DOHH2 (cell line): ENCODE data around the gene RHOG.

Experiments used
- H3F3A ChIP-seq: fragments of 200-600 bp; sonication (generic), shearing (Covaris generic); 2 replicates; pipeline ENCODE4 v1.6.0; 2016; ENCODE audit warnings: antibody characterized with exemption, mild to moderate bottlenecking; ENCODE audit not compliant: control insufficient read depth, insufficient read depth
- H3K27ac ChIP-seq: fragments of 200-600 bp; sonication (generic); 2 replicates; pipeline ENCODE4 v1.5.1; 2014; ENCODE audit warnings: low read depth, mild to moderate bottlenecking, low read length, moderate library complexity
- H3K27me3 ChIP-seq: fragments of 200-600 bp; sonication (generic); 2 replicates; pipeline ENCODE4 v1.6.1; 2014; ENCODE audit warnings: mild to moderate bottlenecking, low read length, mixed read lengths; ENCODE audit not compliant: control insufficient read depth
- H3K36me3 ChIP-seq: fragments of 200-600 bp; sonication (generic); 2 replicates; pipeline ENCODE4 v1.6.1; 2014; ENCODE audit warnings: mild to moderate bottlenecking, low read length, moderate library complexity, mixed read lengths; ENCODE audit not compliant: control insufficient read depth
- H3K4me1 ChIP-seq: fragments of 200-600 bp; sonication (generic); 2 replicates; pipeline ENCODE4 v1.6.1; 2014; ENCODE audit warnings: mild to moderate bottlenecking, low read length, mixed read lengths; ENCODE audit not compliant: control insufficient read depth
- H3K4me2 ChIP-seq: fragments of 200-600 bp; sonication (generic); 2 replicates; pipeline ENCODE4 v1.6.0; 2014; ENCODE audit warnings: mild to moderate bottlenecking, low read length, moderate library complexity
- H3K4me3 ChIP-seq: fragments of 200-600 bp; sonication (generic); 2 replicates; pipeline ENCODE4 v1.5.1; 2014; ENCODE audit warnings: mild to moderate bottlenecking, low read length, mixed read lengths
- H3K79me2 ChIP-seq: fragments of 200-600 bp; sonication (generic); 2 replicates; pipeline ENCODE4 v1.6.1; 2014; ENCODE audit warnings: mild to moderate bottlenecking, low read length, mixed read lengths; ENCODE audit not compliant: control insufficient read depth
- H3K9me2 ChIP-seq: fragments of 200-600 bp; sonication (generic); replicated peaks from 2 replicates; pipeline ENCODE4 v1.6.1; 2014; ENCODE audit warnings: mild to moderate bottlenecking, low read length, mixed read lengths; ENCODE audit not compliant: control insufficient read depth
- H3K9me3 ChIP-seq: fragments of 200-600 bp; sonication (generic); 2 replicates; pipeline ENCODE4 v1.6.1; 2014; ENCODE audit warnings: antibody characterized with exemption, low read length, mixed read lengths; ENCODE audit not compliant: control insufficient read depth, insufficient read depth
- H4K20me1 ChIP-seq: fragments of 200-600 bp; sonication (generic); 2 replicates; pipeline ENCODE4 v1.6.0; 2014; ENCODE audit warnings: low read depth, mild to moderate bottlenecking, antibody characterized with exemption, low read length, moderate library complexity; ENCODE audit not compliant: control insufficient read depth, insufficient read depth
- CTCF ChIP-seq: fragments of 200-600 bp; sonication (generic); IDR thresholded peaks from one replicate; pipeline ENCODE4 v1.5.1; 2014; ENCODE audit warnings: antibody characterized with exemption, mild to moderate bottlenecking, low read depth, low read length; ENCODE audit not compliant: poor library complexity, severe bottlenecking
- EZH2phosphoT487 ChIP-seq: fragments of 200-600 bp; sonication (generic); IDR thresholded peaks from 2 replicates; pipeline ENCODE4 v1.6.1; 2017; ENCODE audit warnings: borderline replicate concordance, mild to moderate bottlenecking, antibody characterized with exemption, low read length, moderate library complexity, mixed read lengths

RHOG gene

GRCh38 chr11:3843326-3843725 lies 2.6 kb upstream of the RHOG start:
- H3K9me2 ChIP-seq, result no peaks in the 10 kb centered on the region
- H3K9me3 ChIP-seq, result no peaks in the 10 kb centered on the region
- H3K79me2 ChIP-seq, result peaks cover 24% of the 10 kb centered on the region
- H3K36me3 ChIP-seq, result peaks cover 14% of the 10 kb centered on the region
- no peak overlapping the region for H3K27ac ChIP-seq
- peaks cover under 1% of the 10 kb centered on the region; the same call in 1 of the 2 replicates for H4K20me1 ChIP-seq
- no peak overlapping the region for H3K4me3 ChIP-seq
- H3K27me3 ChIP-seq, result no peaks in the 10 kb centered on the region
- peaks cover 27% of the 10 kb centered on the region for H3F3A ChIP-seq
- TF ChIP-seq EZH2phosphoT487 (no peak), CTCF (no peak)
- peaks cover 26% of the 10 kb centered on the region for H3K4me1 ChIP-seq
- H3K4me2 ChIP-seq, result no peak overlapping the region

- H4K20me1 ChIP-seq, result peaks cover 15% of the 10 kb centered on the region
- peak overlapping the region; percentile 84 for H3K27ac ChIP-seq
- peak overlapping the region; percentile 77 for H3K4me2 ChIP-seq
- peaks cover 24% of the 10 kb centered on the region for H3F3A ChIP-seq
- H3K9me2 ChIP-seq, result no peaks in the 10 kb centered on the region
- no peaks in the 10 kb centered on the region for H3K9me3 ChIP-seq
- peak overlapping the region; percentile 91 for H3K4me3 ChIP-seq
- no peaks in the 10 kb centered on the region for H3K27me3 ChIP-seq
- peaks cover 25% of the 10 kb centered on the region for H3K36me3 ChIP-seq
- H3K79me2 ChIP-seq, result peaks cover 40% of the 10 kb centered on the region
- TF ChIP-seq EZH2phosphoT487 (no peak), CTCF (peak; percentile 88)
- peaks cover 43% of the 10 kb centered on the region for H3K4me1 ChIP-seq
Observed at GRCh38 chr11:3841426-3842350, 929 bp upstream of the RHOG start.

GRCh38 chr11:3840004-3840869 lies 522 bp downstream of the RHOG start:
- peak overlapping the region; percentile 84 for H3K27ac ChIP-seq
- H3K4me2 ChIP-seq, result peak overlapping the region; percentile 100
- no peaks in the 10 kb centered on the region for H3K27me3 ChIP-seq
- H3K79me2 ChIP-seq, result peaks cover 55% of the 10 kb centered on the region
- peaks cover 19% of the 10 kb centered on the region for H4K20me1 ChIP-seq
- H3F3A ChIP-seq, result peaks cover 24% of the 10 kb centered on the region
- H3K9me3 ChIP-seq, result no peaks in the 10 kb centered on the region
- H3K9me2 ChIP-seq, result no peaks in the 10 kb centered on the region
- peak overlapping the region; percentile 91 for H3K4me3 ChIP-seq
- TF ChIP-seq CTCF, result no peak
- TF ChIP-seq EZH2phosphoT487, result no peak
- H3K36me3 ChIP-seq, result peaks cover 33% of the 10 kb centered on the region
- peaks cover 57% of the 10 kb centered on the region for H3K4me1 ChIP-seq
